GM23338 (cell line): ENCODE data around the gene SYT12. TPM values are rescaled to one million over a fixed set of nuclear protein-coding genes. Genes with fewer than 3 reads are reported as not detected.

ENCODE experiments used
- ATAC-seq: fragments of 200-7000 bp; cut with Tn5 transposase; 3 replicates; pipeline ENCODE4 v1.9.1; 2020
- DNase-seq: peaks from one replicate; pipeline ENCODE4 v3.0.0-alpha.2; 2015; ENCODE audit warnings: low spot score
- H2AFZ ChIP-seq: fragments of 200-600 bp; sonication (generic); 2 replicates; pipeline ENCODE4 v1.8.0; 2016; ENCODE audit warnings: antibody characterized with exemption, mild to moderate bottlenecking, moderate library complexity
- H3F3A ChIP-seq: fragments of 200-600 bp; sonication (generic); replicated peaks from 2 replicates; pipeline ENCODE4 v1.8.0; 2017; ENCODE audit warnings: antibody characterized with exemption, mixed run types, low read depth
- H3K27ac ChIP-seq: fragments of 200-600 bp; sonication (generic); 2 replicates; pipeline ENCODE4 v1.6.1; 2016; ENCODE audit warnings: low read depth
- H3K27me3 ChIP-seq: fragments of 200-600 bp; sonication (generic); 2 replicates; pipeline ENCODE4 v1.8.0; 2016; ENCODE audit warnings: mild to moderate bottlenecking, mixed run types, moderate library complexity; ENCODE audit not compliant: insufficient read depth
- H3K36me3 ChIP-seq: fragments of 200-600 bp; sonication (generic); 2 replicates; pipeline ENCODE4 v1.8.0; 2016; ENCODE audit warnings: mild to moderate bottlenecking; ENCODE audit not compliant: insufficient read depth
- H3K4me1 ChIP-seq: fragments of 200-600 bp; sonication (generic); 2 replicates; pipeline ENCODE4 v1.8.0; 2016; ENCODE audit warnings: mild to moderate bottlenecking, moderate library complexity; ENCODE audit not compliant: insufficient read depth
- H3K4me2 ChIP-seq: fragments of 200-600 bp; sonication (generic); 2 replicates; pipeline ENCODE4 v1.7.1; 2017; ENCODE audit warnings: mixed run types
- H3K4me3 ChIP-seq: fragments of 200-600 bp; sonication (generic); 2 replicates; pipeline ENCODE4 v1.6.1; 2016; ENCODE audit warnings: mixed run types
- H3K79me2 ChIP-seq: fragments of 200-600 bp; sonication (generic); replicated peaks from 2 replicates; pipeline ENCODE4 v1.8.0; 2017; ENCODE audit warnings: mild to moderate bottlenecking; ENCODE audit not compliant: insufficient read depth
- H3K9me2 ChIP-seq: fragments of 200-600 bp; sonication (generic); 2 replicates; pipeline ENCODE4 v1.8.0; 2017; ENCODE audit not compliant: insufficient read depth
- H4K20me1 ChIP-seq: fragments of 200-600 bp; sonication (generic); replicated peaks from 2 replicates; pipeline ENCODE4 v1.8.0; 2017; ENCODE audit warnings: mild to moderate bottlenecking; ENCODE audit not compliant: insufficient read depth
- H3K27ac Mint-ChIP-seq: 2 replicates; pipeline ENCODE4 v1.8.0; 2020; ENCODE audit warnings: inconsistent platforms, mild to moderate bottlenecking, moderate library complexity, mixed read lengths
- H3K27me3 Mint-ChIP-seq: 3 replicates; pipeline ENCODE4 v1.8.0; 2022; ENCODE audit warnings: low read depth, mild to moderate bottlenecking, moderate library complexity, mixed read lengths, inconsistent platforms; ENCODE audit not compliant: insufficient read depth, poor library complexity
- H3K36me3 Mint-ChIP-seq: 3 replicates; pipeline ENCODE4 v1.8.0; 2021; ENCODE audit warnings: low read depth, mild to moderate bottlenecking, inconsistent platforms, moderate library complexity, mixed read lengths
- H3K4me1 Mint-ChIP-seq: 3 replicates; pipeline ENCODE4 v1.8.0; 2020; ENCODE audit warnings: mild to moderate bottlenecking, inconsistent platforms, mixed read lengths
- H3K4me3 Mint-ChIP-seq: 3 replicates; pipeline ENCODE4 v1.8.0; 2021; ENCODE audit warnings: moderate library complexity, mild to moderate bottlenecking, inconsistent platforms, mixed read lengths
- H3K9me3 Mint-ChIP-seq: 3 replicates; pipeline ENCODE4 v1.8.0; 2020; ENCODE audit warnings: moderate library complexity, mild to moderate bottlenecking, inconsistent platforms, mixed read lengths
- CTCF ChIP-seq, 2 experiments: fragments of 200-600 bp in 1 of 2; sonication (generic) in 1 of 2; conservative IDR thresholded peaks; 2 replicates each; pipeline versions ENCODE4 v1.5.1 to v1.6.1; 2016 to 2017; ENCODE audit warnings: antibody characterized with exemption in 2 of 2, low read depth in 2 of 2, mild to moderate bottlenecking in 2 of 2, moderate library complexity in 1 of 2
- ETS1 ChIP-seq: IDR thresholded peaks from 2 replicates; pipeline ENCODE4 v1.6.1; 2016; ENCODE audit warnings: antibody characterized with exemption
- EZH2 ChIP-seq: fragments of 200-600 bp; sonication (generic); IDR thresholded peaks from one replicate; pipeline ENCODE4 v1.8.0; 2017; ENCODE audit warnings: antibody characterized with exemption, mild to moderate bottlenecking, low read depth; ENCODE audit not compliant: unreplicated experiment
- EZH2phosphoT487 ChIP-seq: fragments of 200-600 bp; sonication (generic); IDR thresholded peaks from one replicate; pipeline ENCODE4 v1.8.1; 2018; ENCODE audit warnings: antibody characterized with exemption; ENCODE audit not compliant: unreplicated experiment
- JUNB ChIP-seq: IDR thresholded peaks from one replicate; pipeline ENCODE4 v1.6.1; 2016; ENCODE audit warnings: antibody characterized with exemption; ENCODE audit not compliant: unreplicated experiment
- NANOG ChIP-seq: IDR thresholded peaks from 2 replicates; pipeline ENCODE4 v1.6.1; 2016; ENCODE audit warnings: antibody characterized with exemption, borderline replicate concordance
- POLR2AphosphoS5 ChIP-seq: IDR thresholded peaks from 2 replicates; pipeline ENCODE4 v1.6.1; 2016; ENCODE audit warnings: antibody characterized with exemption, low read depth
- STAT1 ChIP-seq: IDR thresholded peaks from one replicate; pipeline ENCODE4 v1.6.1; 2016; ENCODE audit warnings: antibody characterized with exemption; ENCODE audit not compliant: unreplicated experiment
- ZNF114 ChIP-seq: fragments of 250-450 bp; sonication (Bioruptor Pico); IDR thresholded peaks from 2 replicates; pipeline ENCODE4 v1.5.0; 2020; ENCODE audit warnings: mild to moderate bottlenecking, moderate library complexity
- ZNF331 ChIP-seq: fragments of 250-450 bp; sonication (Bioruptor Pico); IDR thresholded peaks from 2 replicates; pipeline ENCODE4 v1.5.0; 2020; ENCODE audit warnings: low read depth, mild to moderate bottlenecking, moderate library complexity
- ZNF462 ChIP-seq: fragments of 250-450 bp; sonication (Bioruptor Pico); IDR thresholded peaks from 2 replicates; pipeline ENCODE4 v1.5.0; 2020; ENCODE audit warnings: mild to moderate bottlenecking, moderate library complexity
- polyA plus RNA-seq: library from polyadenylated mRNA; unstranded; fragments of >200 nt; fragmentation: Nextera tagmentation; extraction: Ambion mirVana; gene quantifications from 2 replicates; pipeline ENCODE4 v1.2.1, GENCODE V29; 2016
- total RNA-seq: library from RNA; depleted of rRNA; stranded (reverse); fragments of >200 nt; shearing (Covaris generic); gene quantifications from 2 replicates; pipeline ENCODE4 v1.2.3, GENCODE V29; 2014

Gene SYT12
- total and polyA plus RNA-seq, 2 experiments from 2014 or later = 0.92 to 2.5 TPM

GRCh38 chr11:66992041-66992440 lies 30.9 kb upstream of the SYT12 start (continued):
- no peak for TF ChIP-seq ZNF114 (CRISPR knock-in tag)
- TF ChIP-seq CTCF (conservative IDR thresholded peaks at IDR 0.05; ENCODE audit: low read depth in 2 of 2) = no peak
- TF ChIP-seq POLR2AphosphoS5 = no peak
- TF ChIP-seq ZNF331 (CRISPR knock-in tag) = no peak
- no peak for TF ChIP-seq JUNB
- TF ChIP-seq EZH2phosphoT487 = no peak
- TF ChIP-seq STAT1 = no peak

- Mint-ChIP-seq H3K27ac (no peak overlapping the region), H3K4me3 (no peak overlapping the region), H3K27me3 (peaks cover 6% of the 10 kb centered on the region), H3K4me1 (peaks cover 4% of the 10 kb centered on the region; the same call in 1 of the 3 replicates), H3K36me3 (no peaks in the 10 kb centered on the region), H3K9me3 (no peaks in the 10 kb centered on the region)
- Histone ChIP-seq H4K20me1 (no peaks in the 10 kb centered on the region), H3K9me2 (no peaks in the 10 kb centered on the region), H3K79me2 (no peaks in the 10 kb centered on the region), H2AFZ (no peak overlapping the region), H3F3A (peaks cover 6% of the 10 kb centered on the region; the same call in 1 of the 2 replicates), H3K36me3 (no peaks in the 10 kb centered on the region), H3K4me3 (no peak overlapping the region), H3K27ac (no peak overlapping the region), H3K4me1 (peaks cover 5% of the 10 kb centered on the region; the same call in 1 of the 2 replicates), H3K27me3 (no peaks in the 10 kb centered on the region), H3K4me2 (no peak overlapping the region)
- DNase-seq (no peak), ATAC-seq (no peak)
- TF ChIP-seq ZNF331 (CRISPR knock-in tag) (no peak), EZH2phosphoT487 (no peak), EZH2 (no peak), ZNF462 (CRISPR knock-in tag) (no peak), ETS1 (no peak), NANOG (no peak)
Measured at GRCh38 chr11:66996609-66997273, 26.2 kb upstream of the SYT12 start.
